KG1 (cell line): Measurements from ENCODE around the gene KIF26B.

Experiments used
- DNase-seq: peaks from one replicate; lab custom pipeline; 2025; lab: John Stamatoyannopoulos, UW

The KIF26B gene

GRCh38 chr1:245132771-245133170 lies 22.0 kb upstream of the KIF26B start:
- DNase-seq: no peak

- DNase-seq: no peak
Observed at GRCh38 chr1:245133995-245134715, 20.6 kb upstream of the KIF26B start.

DNA sequence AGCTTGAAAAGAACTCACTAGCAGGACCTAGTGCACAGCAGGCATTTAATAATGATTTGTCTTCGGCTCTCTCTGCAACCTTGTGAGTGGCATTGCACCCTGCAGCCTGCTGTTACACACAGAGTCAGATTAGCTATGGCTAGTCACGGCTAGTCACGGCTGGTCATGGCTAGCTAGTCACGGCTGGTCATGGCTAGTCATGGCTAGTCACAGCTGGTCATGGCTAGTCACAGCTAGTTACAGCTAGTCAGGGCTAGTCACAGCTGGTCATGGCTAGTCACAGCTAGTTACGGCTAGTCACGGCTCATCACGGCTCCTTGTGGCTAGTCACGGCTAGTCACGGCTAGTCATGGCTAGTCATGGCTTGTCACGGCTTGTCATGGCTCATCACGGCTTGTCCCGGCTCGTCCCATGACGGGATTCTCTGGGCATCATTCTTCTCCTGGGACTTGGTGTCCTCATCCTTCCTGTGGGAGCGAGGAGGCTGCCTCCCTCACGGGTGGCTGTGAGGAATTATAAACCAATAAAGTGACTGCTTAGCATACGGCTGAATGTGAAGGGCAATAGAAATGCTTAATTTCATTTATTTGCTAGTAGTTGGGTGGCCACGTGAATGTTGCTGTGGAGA lies 12.5 kb upstream of the KIF26B start:
- DNase-seq: no peak

GRCh38 chr1:245142976-245143375 lies 11.8 kb upstream of the KIF26B start:
- no peak for DNase-seq

DNA sequence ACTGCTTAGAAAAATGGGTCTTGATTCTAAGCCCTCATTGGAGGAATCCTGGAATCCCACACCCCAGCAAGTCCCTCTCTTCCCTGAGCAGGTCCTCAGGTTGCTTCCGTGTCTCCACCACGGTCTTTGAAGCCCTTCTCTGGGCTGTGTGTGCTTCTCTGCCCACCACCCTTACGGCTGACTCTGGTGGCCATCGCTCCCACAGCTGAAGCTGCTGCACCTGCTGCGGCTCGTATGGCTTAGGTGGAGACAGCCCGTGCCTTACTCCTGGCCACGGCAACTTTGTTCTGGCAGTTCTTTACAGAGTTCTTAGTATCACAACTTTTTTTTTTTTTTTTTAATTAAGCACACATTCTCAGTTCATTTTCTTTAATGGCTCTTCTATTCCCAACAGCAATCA lies 10.9 kb upstream of the KIF26B start:
- DNase-seq: no peak

GRCh38 chr1:245148069-245148468 lies 6.7 kb upstream of the KIF26B start:
- DNase-seq: no peak

DNA sequence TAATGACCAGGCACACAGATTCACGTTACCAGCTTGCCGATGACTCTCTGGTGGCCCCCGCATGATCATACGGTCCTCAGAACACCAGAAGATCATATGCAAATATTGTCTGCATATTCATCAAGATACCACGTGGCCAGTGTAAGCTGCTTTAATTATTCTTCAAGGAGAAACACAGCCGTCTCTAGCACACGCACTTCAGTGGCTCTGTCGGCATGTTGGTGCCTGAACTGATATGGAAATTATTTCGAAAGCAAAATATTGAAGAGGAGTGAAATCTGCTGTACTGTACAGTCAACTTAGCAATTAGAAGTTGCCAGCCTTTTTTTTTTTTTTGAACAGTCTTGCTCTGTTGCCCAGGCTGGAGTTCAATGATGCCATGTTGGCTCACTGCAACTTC lies 5.9 kb upstream of the KIF26B start:
- DNase-seq: no peak

- DNase-seq: peak; percentile 81
Observed at GRCh38 chr1:245153081-245153551, 1.7 kb upstream of the KIF26B start.

- DNase-seq: no peak
Observed at GRCh38 chr1:245153552-245154428, 995 bp upstream of the KIF26B start.

DNA sequence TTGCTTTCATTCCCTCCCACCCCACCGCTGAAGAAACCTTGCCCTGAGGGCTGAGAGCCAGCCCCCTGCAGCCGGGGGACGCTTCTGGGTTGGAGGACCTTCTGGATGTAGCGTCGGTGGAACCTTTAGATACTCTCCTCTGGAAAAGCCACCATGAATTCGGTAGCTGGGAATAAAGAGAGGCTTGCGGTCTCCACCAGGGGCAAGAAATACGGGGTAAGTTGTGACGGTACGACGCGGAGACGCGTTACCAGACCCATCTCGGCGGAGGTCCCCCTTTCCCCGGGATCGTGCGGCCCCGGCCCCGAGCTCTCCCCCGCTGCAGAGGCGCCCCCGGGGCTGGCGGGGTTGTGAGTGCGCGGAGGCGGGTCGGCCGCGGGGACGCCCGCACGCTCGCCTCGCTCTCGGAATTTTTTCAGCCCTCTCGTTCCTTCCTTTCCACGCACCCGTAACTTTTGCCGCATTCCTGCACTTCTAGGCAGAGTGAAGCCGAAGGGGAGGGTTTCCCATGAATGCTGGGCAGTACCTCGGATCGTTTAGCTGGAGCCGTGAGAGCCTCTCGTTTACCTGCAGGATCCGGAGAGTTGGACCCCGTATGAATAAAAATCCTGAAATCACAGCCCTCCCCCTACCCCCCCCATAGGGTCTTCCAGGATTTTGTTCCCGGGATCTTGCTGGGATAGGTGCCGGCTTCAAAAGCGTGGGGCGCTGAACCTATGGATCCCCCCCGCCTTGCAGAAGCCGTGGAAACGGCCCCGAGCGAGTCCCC lies 671 bp downstream of the KIF26B start:
- no peak for DNase-seq

DNA sequence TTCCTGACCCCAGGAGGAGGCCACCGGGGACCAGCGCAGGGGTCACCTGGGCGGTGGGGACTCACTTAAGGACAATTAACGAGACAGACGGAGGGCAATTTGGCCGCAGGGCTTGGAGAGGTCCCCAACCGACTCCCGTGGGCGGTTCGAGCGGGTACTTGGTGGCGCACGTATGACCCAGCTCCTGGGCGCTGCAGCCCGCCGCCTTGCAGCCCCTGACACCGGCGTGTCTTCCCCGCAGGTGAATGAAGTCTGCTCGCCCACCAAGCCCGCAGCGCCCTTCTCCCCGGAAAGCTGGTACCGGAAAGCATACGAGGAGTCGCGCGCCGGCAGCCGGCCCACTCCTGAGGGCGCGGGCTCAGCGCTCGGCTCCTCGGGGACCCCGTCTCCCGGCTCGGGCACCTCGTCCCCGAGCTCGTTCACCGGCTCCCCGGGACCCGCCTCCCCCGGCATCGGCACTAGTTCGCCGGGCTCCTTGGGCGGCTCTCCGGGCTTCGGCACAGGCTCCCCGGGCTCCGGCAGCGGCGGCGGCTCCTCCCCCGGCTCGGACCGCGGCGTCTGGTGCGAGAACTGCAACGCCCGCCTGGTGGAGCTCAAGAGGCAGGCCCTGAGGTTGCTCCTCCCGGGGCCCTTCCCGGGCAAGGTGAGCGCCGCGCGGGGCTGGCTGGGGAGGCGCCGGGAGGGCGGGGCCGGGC lies 1.4 kb downstream of the KIF26B start:
- peak; percentile 65 for DNase-seq

- DNase-seq: no peak
Observed at GRCh38 chr1:245156736-245157505, 2.1 kb downstream of the KIF26B start.

DNA sequence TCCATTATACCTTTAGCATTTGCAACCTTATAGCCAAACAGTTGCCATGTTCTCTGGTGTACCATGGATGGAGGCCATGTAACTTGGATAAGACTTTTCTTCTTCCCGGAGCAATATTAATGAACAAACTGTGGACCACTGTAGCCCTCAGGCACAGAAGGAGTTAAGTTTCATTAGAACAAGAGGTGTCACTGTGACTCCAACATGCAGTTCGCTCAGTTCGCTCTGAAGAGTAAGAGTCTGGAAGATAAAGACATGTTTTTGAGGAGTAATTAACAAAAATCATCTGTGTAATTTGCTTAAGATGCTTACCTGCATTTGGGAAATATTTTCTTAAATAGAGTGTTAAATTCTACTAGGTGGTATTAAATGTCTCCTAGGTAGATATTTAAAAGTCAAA lies 4.1 kb downstream of the KIF26B start:
- no peak for DNase-seq

- DNase-seq: no peak
Observed at GRCh38 chr1:245160288-245160687, 5.5 kb downstream of the KIF26B start.

DNA sequence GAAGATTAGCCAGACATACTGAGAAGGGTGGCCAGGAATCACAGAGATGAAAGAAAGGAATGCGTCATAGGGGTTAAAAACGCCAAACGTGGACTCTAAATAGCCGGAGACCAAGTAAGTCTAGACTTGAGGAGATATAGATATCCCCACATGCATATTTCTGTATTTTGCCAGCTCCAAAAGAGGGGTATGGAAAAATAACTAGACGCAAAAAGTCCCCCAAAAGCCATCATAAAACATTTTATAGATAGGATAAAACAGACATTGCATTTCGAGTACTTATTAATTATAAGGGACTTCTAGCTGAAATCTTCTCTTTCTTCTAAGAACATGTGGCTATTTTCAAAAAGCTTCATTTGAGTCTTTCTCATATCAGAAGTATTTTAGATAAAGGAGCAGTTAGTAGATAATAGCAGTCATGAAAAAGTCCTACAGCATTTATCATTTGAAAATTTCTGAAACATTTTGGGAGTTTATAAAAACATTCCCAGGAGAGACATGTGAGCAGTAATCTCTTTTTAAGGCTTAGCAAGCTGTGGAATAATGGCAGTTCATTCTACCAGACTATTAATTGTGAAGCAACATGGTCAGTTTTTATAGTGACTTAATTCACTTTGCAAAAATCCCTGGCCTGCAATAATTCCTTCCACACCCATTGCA lies 6.1 kb downstream of the KIF26B start:
- DNase-seq: no peak

GRCh38 chr1:245161866-245162265 lies 7.1 kb downstream of the KIF26B start:
- no peak for DNase-seq

DNA sequence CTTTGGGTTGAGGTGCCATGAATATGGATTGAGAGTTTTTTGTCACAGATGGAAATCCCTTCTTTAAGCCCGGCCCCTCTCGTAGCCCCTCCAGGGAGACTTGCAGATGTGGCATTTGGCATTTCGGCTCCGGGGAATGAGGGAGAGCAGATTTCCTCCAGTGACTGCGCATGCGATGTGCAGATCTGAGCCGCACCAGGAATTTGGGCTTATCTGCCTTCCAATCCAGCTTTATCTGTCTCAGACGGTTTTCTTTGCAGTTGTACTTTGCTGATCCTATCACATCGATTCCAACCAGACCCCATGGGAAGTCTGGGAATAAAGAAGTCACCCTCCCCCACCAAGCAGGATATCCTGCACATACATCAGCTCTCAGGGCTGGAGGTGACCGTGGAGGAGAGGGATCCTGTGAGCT lies 11.7 kb downstream of the KIF26B start:
- no peak for DNase-seq

DNA sequence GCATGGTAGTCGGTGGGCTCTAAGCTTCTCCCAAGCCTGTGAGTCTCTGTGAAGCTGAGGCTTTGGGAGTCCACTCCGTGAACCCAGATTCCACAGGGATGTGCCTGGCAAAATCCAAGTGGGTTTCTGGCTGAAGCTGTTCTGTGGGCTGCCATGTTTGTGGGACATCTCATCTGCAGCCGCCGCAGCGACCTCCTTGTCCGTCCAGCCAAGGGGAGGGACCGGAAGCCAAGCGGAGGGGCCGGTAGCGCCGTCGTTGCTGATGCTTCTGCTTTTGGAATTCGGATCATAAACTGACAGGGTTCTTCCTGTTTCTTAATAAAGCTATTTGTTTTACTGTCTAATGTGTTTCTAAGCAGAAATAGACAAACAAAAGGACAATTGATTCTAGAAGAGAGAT lies 13.3 kb downstream of the KIF26B start:
- no peak for DNase-seq

GRCh38 chr1:245168906-245169305 lies 14.1 kb downstream of the KIF26B start:
- no peak for DNase-seq

- DNase-seq: no peak
Observed at GRCh38 chr1:245169376-245169775, 14.6 kb downstream of the KIF26B start.
